HepG2 (cell line): ENCODE measurements around the gene MED25. TPM values are rescaled to one million over a fixed set of nuclear protein-coding genes. Genes with fewer than 3 reads are reported as not detected.

Experiments used
- CCAR2 ChIP-seq: fragments of 200-400 bp; formaldehyde crosslinking; optimal IDR thresholded peaks from 2 replicates; pipeline ENCODE3; 2018; ENCODE audit warnings: low read depth, mild to moderate bottlenecking, low read length, moderate library complexity
- ETV5 ChIP-seq: IDR thresholded peaks from 2 replicates; pipeline ENCODE4 v1.6.1; 2018; ENCODE audit warnings: missing biosample characterization, missing genetic modification reagents, inconsistent platforms, borderline replicate concordance
- GLI4 ChIP-seq: sonication (generic); formaldehyde crosslinking; IDR thresholded peaks from 2 replicates; pipeline ENCODE4 v1.5.1; 2020; ENCODE audit warnings: missing genetic modification reagents, mild to moderate bottlenecking, moderate library complexity, borderline replicate concordance
- KAT7 ChIP-seq: IDR thresholded peaks from 2 replicates; pipeline ENCODE4 v1.6.1; 2018; ENCODE audit warnings: borderline replicate concordance, missing compliant biosample characterization
- KDM3A ChIP-seq: IDR thresholded peaks from 2 replicates; pipeline ENCODE4 v1.6.1; 2018; ENCODE audit warnings: low read depth, missing compliant biosample characterization
- KLF6 ChIP-seq: IDR thresholded peaks from 2 replicates; pipeline ENCODE4 v1.8.0; 2016; ENCODE audit warnings: missing biosample characterization, missing genetic modification reagents
- KMT2B ChIP-seq: IDR thresholded peaks from 2 replicates; pipeline ENCODE4 v1.6.1; 2016; ENCODE audit warnings: missing genetic modification reagents, missing compliant biosample characterization
- MBNL3 ChIP-seq: fragments of 250-450 bp; sonication (Bioruptor Pico); conservative IDR thresholded peaks from 2 replicates; pipeline ENCODE4 v1.8.0; 2022; ENCODE audit warnings: mild to moderate bottlenecking, inconsistent platforms
- NBN ChIP-seq: fragments of 450-650 bp; conservative IDR thresholded peaks from 2 replicates; pipeline ENCODE4 v1.6.1; 2017
- PTBP1 ChIP-seq: fragments of 200-400 bp; formaldehyde crosslinking; IDR thresholded peaks from 2 replicates; pipeline ENCODE4 v1.6.1; 2018; ENCODE audit warnings: low read length, low read depth; ENCODE audit not compliant: poor library complexity, severe bottlenecking
- RFX1 ChIP-seq: fragments of 450-650 bp; IDR thresholded peaks from 2 replicates; pipeline ENCODE4 v1.6.1; 2017
- SP1 ChIP-seq, 2 experiments: fragments of 450-650 bp in 1 of 2; sonication (generic) in 1 of 2; formaldehyde crosslinking in 1 of 2; IDR thresholded peaks; 2 replicates each; pipeline versions ENCODE4 v1.4.0 to v1.6.1; 2016 to 2020; ENCODE audit warnings: missing genetic modification reagents in 1 of 2
- TARDBP ChIP-seq: sonication (generic); formaldehyde crosslinking; IDR thresholded peaks from 2 replicates; pipeline ENCODE4 v1.8.0; 2022; ENCODE audit warnings: mild to moderate bottlenecking, missing genetic modification reagents
- ZFX ChIP-seq: sonication (generic); formaldehyde crosslinking; IDR thresholded peaks from 2 replicates; pipeline ENCODE4 v1.4.0; 2020; ENCODE audit warnings: mild to moderate bottlenecking, low read depth, missing genetic modification reagents, moderate library complexity
- ZNF143 ChIP-seq: sonication (generic); formaldehyde crosslinking; IDR thresholded peaks from 2 replicates; pipeline ENCODE4 v1.4.0; 2020; ENCODE audit warnings: missing genetic modification reagents
- ZNF331 ChIP-seq: sonication (generic); formaldehyde crosslinking; IDR thresholded peaks from 2 replicates; pipeline ENCODE4 v1.4.0; 2020; ENCODE audit warnings: missing genetic modification reagents
- ZNF496 ChIP-seq: sonication (generic); formaldehyde crosslinking; IDR thresholded peaks from 2 replicates; pipeline ENCODE4 v1.8.1; 2023; ENCODE audit warnings: mild to moderate bottlenecking, moderate library complexity, missing genetic modification reagents; ENCODE audit not compliant: insufficient replicate concordance
- ZNF678 ChIP-seq: sonication (generic); formaldehyde crosslinking; IDR thresholded peaks from 2 replicates; pipeline ENCODE4 v1.4.0; 2020; ENCODE audit warnings: mild to moderate bottlenecking, missing genetic modification reagents
- ZNF761 ChIP-seq: sonication (generic); formaldehyde crosslinking; conservative IDR thresholded peaks from 2 replicates; pipeline ENCODE4 v1.4.0; 2020; ENCODE audit warnings: mild to moderate bottlenecking, missing genetic modification reagents
- ZSCAN12 ChIP-seq: sonication (generic); formaldehyde crosslinking; IDR thresholded peaks from 2 replicates; pipeline ENCODE4 v1.9.0; 2021; ENCODE audit warnings: mild to moderate bottlenecking, missing genetic modification reagents
- polyA plus RNA-seq, 8 experiments: library from polyadenylated mRNA; depleted of rRNA in 3 of 8; stranded (reverse) in 7 of 8; unstranded in 1 of 8; fragments of >200 nt; fragmentation: Illumina TruSeq in 4 of 8; extraction: Trizol in 4 of 8; gene quantifications; 2 replicates each; pipeline versions ENCODE4 v1.2.1 to v1.2.3, GENCODE V29; 2011 to 2016; ENCODE audit warnings: low read depth in 4 of 8, missing spikeins in 1 of 8, mixed read lengths in 1 of 8; ENCODE audit not compliant: insufficient read depth in 1 of 8
- total RNA-seq, 5 experiments: library from RNA; depleted of rRNA; stranded (reverse); fragments of >200 nt; fragmentation: Illumina TruSeq; extraction: Trizol; gene quantifications; 2 replicates each; pipeline ENCODE4 v1.2.3, GENCODE V29; 2016; ENCODE audit warnings: low read depth in 1 of 5
- TF ChIP-seq, protein P1 (sequence below): sonication (generic); formaldehyde crosslinking; IDR thresholded peaks from 2 replicates; pipeline ENCODE4 v1.5.0; 2020; ENCODE audit warnings: mild to moderate bottlenecking, missing genetic modification reagents
- TF ChIP-seq, protein P2 (sequence below): sonication (generic); formaldehyde crosslinking; IDR thresholded peaks from 2 replicates; pipeline ENCODE4 v1.5.0; 2020; ENCODE audit warnings: missing genetic modification reagents, mild to moderate bottlenecking, borderline replicate concordance
- TF ChIP-seq, protein P3 (sequence below): sonication (generic); formaldehyde crosslinking; IDR thresholded peaks from 2 replicates; pipeline ENCODE4 v1.5.1; 2020; ENCODE audit warnings: mild to moderate bottlenecking, missing genetic modification reagents, moderate library complexity

MED25 gene
- total and polyA plus RNA-seq, 2 of the 13 experiments (the other 11 are each of a cell fraction or from before 2014, with no cell fraction given) = 11.1 to 15.1 TPM

DNA sequence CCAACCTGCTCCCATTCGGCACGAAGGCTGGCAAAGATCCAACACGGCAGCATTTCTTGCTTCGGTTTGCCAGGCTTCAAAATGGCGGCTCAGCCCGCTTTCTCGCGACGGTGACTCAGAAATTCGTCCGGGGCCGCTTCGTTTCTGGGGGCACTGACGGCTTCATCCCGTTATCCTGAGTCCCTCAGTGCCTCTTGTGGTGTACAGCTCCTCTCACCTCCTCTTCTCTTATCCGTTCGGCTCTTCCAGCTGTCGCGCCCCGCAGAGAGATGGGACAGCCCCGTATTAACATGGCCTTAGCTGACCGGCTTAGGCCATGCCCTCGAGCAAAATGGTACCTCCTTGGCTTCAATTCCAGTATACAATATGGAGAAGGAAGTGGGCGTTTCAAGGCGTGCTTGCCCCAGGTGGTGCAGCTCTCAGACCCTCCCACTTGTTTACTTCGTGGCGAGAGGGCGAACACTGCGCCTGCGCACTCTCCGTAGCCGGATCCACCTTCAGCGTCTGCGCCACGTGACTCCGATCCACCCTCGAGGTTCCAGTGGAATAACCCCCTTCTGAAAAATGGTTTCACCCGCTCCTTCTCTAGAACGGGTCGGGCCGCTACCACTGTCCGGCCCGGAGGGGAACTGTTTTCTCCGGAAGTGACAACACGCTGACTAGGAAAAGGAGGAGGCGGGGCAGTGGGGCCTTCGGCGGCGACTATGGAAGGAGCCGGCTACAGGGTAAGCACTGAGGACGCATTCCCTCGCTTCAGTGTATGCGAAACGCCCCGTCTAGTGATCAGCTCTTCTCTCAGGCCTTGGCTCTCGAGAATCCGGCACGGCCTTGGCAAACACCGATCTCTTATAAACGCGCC lies 59.2 kb downstream of the MED25 start, which contains the start of the genes AKT1S1 and TBC1D17 (continued):
- TF ChIP-seq TARDBP (CRISPR knock-in tag) (no peak), ETV5 (CRISPR knock-in tag) (peak; percentile 93), CCAR2 (no peak), KLF6 (CRISPR knock-in tag) (peak; percentile 56; the same call in 1 of the 2 replicates), MBNL3 (CRISPR knock-in tag) (no peak), ZNF678 (CRISPR knock-in tag) (no peak), RFX1 (no peak), ZNF761 (CRISPR knock-in tag) (no peak), KMT2B (CRISPR knock-in tag) (peak; percentile 65), ZNF143 (CRISPR knock-in tag) (no peak; the same call in 1 of the 2 replicates), KDM3A (CRISPR knock-in tag) (no peak), ZNF496 (CRISPR knock-in tag) (no peak), GLI4 (CRISPR knock-in tag) (no peak), SP1 (IDR thresholded peaks at IDR 0.05) (no peak), SP1 (CRISPR knock-in tag; IDR thresholded peaks at IDR 0.05) (peak; percentile 98), PTBP1 (no peak), KAT7 (CRISPR knock-in tag) (peak; percentile 15; the same call in 1 of the 2 replicates), ZFX (peak; percentile 95), NBN (no peak), ZNF331 (no peak), ZSCAN12 (CRISPR knock-in tag) (0 out of 2 replicates have a peak, but pooled peaks have one; percentile 5)
- TF ChIP-seq, protein P1, sequence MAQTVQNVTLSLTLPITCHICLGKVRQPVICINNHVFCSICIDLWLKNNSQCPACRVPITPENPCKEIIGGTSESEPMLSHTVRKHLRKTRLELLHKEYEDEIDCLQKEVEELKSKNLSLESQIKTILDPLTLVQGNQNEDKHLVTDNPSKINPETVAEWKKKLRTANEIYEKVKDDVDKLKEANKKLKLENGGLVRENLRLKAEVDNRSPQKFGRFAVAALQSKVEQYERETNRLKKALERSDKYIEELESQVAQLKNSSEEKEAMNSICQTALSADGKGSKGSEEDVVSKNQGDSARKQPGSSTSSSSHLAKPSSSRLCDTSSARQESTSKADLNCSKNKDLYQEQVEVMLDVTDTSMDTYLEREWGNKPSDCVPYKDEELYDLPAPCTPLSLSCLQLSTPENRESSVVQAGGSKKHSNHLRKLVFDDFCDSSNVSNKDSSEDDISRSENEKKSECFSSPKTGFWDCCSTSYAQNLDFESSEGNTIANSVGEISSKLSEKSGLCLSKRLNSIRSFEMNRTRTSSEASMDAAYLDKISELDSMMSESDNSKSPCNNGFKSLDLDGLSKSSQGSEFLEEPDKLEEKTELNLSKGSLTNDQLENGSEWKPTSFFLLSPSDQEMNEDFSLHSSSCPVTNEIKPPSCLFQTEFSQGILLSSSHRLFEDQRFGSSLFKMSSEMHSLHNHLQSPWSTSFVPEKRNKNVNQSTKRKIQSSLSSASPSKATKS (CRISPR knock-in tag) = no peak
- TF ChIP-seq, protein P2, sequence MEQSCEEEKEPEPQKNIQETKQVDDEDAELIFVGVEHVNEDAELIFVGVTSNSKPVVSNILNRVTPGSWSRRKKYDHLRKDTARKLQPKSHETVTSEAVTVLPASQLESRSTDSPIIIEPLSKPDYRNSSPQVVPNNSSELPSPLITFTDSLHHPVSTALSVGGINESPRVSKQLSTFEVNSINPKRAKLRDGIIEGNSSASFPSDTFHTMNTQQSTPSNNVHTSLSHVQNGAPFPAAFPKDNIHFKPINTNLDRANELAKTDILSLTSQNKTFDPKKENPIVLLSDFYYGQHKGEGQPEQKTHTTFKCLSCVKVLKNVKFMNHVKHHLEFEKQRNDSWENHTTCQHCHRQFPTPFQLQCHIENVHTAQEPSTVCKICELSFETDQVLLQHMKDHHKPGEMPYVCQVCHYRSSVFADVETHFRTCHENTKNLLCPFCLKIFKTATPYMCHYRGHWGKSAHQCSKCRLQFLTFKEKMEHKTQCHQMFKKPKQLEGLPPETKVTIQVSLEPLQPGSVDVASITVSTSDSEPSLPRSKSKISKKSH (CRISPR knock-in tag) = no peak
- TF ChIP-seq, protein P3, sequence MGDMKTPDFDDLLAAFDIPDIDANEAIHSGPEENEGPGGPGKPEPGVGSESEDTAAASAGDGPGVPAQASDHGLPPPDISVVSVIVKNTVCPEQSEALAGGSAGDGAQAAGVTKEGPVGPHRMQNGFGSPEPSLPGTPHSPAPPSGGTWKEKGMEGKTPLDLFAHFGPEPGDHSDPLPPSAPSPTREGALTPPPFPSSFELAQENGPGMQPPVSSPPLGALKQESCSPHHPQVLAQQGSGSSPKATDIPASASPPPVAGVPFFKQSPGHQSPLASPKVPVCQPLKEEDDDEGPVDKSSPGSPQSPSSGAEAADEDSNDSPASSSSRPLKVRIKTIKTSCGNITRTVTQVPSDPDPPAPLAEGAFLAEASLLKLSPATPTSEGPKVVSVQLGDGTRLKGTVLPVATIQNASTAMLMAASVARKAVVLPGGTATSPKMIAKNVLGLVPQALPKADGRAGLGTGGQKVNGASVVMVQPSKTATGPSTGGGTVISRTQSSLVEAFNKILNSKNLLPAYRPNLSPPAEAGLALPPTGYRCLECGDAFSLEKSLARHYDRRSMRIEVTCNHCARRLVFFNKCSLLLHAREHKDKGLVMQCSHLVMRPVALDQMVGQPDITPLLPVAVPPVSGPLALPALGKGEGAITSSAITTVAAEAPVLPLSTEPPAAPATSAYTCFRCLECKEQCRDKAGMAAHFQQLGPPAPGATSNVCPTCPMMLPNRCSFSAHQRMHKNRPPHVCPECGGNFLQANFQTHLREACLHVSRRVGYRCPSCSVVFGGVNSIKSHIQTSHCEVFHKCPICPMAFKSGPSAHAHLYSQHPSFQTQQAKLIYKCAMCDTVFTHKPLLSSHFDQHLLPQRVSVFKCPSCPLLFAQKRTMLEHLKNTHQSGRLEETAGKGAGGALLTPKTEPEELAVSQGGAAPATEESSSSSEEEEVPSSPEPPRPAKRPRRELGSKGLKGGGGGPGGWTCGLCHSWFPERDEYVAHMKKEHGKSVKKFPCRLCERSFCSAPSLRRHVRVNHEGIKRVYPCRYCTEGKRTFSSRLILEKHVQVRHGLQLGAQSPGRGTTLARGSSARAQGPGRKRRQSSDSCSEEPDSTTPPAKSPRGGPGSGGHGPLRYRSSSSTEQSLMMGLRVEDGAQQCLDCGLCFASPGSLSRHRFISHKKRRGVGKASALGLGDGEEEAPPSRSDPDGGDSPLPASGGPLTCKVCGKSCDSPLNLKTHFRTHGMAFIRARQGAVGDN = peak; percentile 56
